Measurements from ENCODE around the gene TFEC.
"Not testable (repeated sequence)": the region's sequence is repeated elsewhere in the genome, so short reads cannot be mapped to it uniquely, and the experiment has no call there.

TFEC gene

GRCh38 chr7:116030651-116031276 lies at the start of gene TFEC:
TSS of gene TFEC (minus strand) at chr7:116030763. CDS start at chr7:115984441, 46,322 bp downstream.
- DNase-seq, result no peak

DNA sequence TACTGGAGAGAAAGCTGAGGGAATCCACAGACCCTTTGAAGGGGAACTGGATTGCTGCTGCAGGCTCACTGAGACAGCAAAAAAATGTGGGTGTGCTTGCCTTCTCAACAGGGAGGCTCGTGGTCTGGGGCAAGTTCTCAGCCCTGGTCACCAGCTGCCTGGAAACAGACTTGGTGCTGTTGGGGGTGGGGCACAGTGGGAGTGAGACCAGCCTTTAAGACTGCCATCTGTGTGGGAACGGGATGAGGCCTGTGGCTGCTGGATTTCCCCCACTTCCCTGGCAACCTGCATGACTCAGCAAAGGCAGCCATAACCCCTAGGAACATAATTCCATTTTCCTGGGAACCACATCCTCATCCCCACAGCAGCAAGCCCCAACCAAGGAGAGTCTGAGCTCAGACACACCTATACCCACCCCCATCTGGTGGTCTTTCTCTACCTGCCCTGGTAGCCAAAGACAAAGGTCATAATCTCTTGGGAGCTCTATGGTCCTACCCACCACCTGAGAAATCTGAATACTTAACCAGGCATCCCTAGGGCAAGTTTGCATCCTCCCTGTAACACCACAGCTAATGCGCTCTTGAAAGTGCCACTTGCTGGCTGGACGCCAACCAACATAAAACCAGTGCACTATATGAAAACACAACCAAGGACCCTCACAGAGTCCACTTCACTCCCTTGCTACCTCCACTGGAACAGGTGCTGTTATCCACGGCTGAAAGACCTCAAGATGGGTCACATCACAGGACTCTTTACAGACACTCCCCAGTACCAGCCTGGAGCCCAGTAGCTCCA lies 45.0 kb upstream of the TFEC start:
- DNase-seq, result no peak

- DNase-seq, result no peak
These were observed 41.1 kb upstream of the TFEC start for GRCh38 chr7:116071629-116072028.

DNA sequence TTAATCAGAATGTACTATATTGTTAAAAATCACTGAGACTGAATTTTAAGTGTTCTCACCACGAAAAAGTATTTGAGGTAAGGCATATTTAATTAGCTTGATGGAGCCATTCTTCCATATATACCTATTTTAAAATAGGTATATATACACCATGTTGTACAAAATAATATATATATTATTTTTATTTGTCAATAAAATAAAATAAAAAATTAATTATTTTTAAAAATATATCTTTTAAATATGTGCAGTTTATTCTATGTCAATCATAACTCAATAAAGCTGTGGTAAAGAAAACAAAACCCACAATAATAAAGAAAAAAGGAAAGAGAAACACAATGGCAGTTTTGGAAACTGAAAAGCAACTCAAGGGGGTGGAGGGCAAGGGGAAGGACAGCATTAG lies 33.6 kb upstream of the TFEC start:
- DNase-seq, result no peak

DNA sequence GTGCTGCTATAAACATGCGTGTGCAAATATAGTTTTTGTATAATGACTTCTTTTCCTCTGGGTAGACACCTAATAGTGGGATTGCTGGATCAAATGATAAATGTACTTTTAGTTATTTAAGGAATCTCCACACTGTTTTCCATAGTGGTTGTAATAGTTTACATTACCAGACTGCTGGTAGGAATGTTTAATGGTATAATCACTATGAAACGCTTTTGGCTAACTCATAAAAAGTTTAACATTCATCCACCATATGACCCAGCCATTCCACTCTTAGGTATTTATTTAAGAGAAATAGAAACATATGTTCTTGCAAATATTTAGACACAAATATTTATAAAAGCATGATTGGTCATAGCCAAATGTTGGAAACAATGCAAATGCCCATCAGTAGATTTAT lies 32.1 kb upstream of the TFEC start:
- no peak for DNase-seq

- no peak for DNase-seq
These were observed 21.4 kb upstream of the TFEC start for GRCh38 chr7:116052006-116052405.

- not testable (repeated sequence) for DNase-seq
These were observed 16.7 kb upstream of the TFEC start for GRCh38 chr7:116047261-116047660.

- DNase-seq, result no peak
These were observed 15.0 kb upstream of the TFEC start for GRCh38 chr7:116045532-116045931.

DNA sequence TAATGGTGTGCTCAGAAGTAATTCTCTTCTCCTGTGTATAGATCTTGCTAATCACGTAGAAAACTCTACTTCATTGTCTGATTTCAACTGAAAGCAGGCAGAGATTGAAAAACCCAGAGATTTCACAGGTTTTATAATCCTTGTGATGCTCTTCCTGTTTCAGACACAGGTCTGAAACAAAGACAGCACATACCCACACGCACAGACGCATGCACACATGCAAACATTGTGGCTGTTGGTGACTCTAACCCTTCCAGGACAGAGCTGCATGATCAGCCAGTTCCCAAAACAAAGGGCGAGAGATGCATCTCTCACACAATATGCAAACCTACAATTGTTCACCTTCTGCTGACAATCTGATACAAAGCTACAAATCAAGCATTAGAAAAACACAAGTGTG lies 11.1 kb upstream of the TFEC start:
- DNase-seq, result no peak

GRCh38 chr7:116037401-116037800 lies 6.8 kb upstream of the TFEC start:
- DNase-seq, result no peak

GRCh38 chr7:116034411-116034810 lies 3.8 kb upstream of the TFEC start:
- DNase-seq, result no peak

DNA sequence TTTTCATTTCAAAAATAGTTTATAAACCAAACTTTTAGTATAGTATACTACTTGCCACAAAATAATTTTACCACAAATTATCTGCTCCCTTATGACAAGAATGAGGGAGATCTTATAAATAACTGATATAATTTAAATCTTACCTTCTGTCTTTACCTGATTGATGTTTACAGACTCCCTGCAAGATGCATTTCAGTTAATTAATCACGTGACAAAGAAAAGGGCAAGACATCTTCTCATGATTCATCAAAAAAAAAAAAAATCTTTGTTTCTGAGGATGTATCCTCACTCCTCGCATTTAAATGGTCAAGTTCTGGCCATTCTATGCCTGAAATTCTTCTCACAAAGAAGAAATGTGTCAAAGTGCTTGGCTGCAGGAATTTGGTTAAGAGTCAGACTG lies 2.3 kb upstream of the TFEC start:
- DNase-seq, result no peak

DNA sequence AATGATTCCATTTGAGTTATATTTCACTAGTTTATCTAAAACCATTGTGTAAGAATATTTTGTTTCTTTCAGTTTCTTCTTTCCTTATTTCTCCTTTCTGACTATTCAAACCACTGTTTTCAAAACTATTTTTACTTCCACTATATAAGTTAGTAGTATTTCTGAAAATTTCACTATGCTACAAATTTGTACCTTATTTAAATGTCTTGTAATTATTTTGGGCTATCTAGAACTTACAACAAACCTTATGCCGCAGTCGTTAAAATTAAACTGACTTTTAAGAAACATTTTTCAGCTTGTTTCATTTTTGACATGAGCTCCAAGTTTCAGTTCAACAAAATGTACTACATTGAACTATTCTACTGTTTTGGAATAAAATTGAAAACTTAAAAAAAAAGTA lies 1.8 kb downstream of the TFEC start:
- no peak for DNase-seq

- DNase-seq, result no peak
These were observed 2.8 kb downstream of the TFEC start for GRCh38 chr7:116027786-116028185.

GRCh38 chr7:116024826-116025809 lies 5.4 kb downstream of the TFEC start:
- DNase-seq, result no peak

DNA sequence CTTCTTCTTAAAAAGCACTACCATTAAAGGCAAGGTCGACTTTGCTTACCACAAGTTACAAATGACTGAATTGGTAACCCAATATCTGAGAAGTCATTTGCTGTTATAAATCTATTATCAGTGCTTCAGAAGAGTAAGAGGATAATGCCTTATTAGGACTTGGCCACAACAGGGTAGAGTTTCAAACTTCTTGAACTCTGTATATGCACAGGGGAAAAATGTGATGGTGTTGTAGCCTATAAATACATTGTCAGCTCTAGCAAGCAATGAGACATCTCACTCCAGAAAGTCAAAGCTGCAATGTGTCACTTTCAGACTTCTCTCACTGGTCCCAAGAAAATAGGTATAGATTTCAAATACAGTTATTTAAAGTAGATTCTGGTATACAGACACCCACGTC lies 9.3 kb downstream of the TFEC start:
- DNase-seq, result no peak

- DNase-seq, result no peak
These were observed 11.8 kb downstream of the TFEC start for GRCh38 chr7:116018731-116019130.

DNA sequence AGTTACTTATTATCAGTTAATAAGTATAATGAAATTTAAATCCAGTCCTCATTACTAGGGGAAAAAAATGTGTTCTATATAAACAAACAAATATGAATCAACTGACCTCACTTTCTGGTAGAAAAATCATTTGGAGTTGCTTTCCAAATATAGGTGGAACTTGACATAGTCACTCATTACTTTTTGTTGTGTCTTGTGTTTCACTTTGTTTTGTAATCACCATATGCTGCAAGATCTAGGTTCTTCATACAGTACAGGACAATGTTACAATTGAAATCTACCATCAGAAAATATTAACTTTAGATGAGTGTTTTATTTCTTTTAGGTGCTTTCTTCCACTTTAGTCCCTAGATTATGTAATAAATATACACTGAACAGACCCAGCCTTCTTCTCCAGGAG lies 16.9 kb downstream of the TFEC start:
- no peak for DNase-seq

- no peak for DNase-seq
These were observed 19.0 kb downstream of the TFEC start for GRCh38 chr7:116011584-116011983.

DNA sequence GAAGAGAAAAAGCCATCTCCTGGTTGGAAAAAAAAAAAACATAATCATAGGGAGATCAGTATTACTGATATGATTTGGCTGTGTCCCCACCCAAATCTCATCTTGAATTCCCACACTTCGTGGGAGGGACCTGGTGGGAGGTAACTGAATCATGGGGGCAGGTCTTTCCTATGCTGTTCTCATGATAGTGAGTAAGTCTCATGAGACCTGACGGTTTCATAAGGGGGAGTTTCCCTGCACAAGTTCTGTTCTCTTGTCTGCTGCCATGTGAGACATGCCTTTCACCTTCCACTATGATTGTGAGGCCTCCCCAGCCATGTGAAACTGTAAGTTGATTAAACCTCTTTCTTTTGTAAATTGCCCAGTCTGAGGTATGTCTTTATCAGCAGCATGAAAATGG lies 25.8 kb downstream of the TFEC start:
- not testable (repeated sequence) for DNase-seq

GRCh38 chr7:115997221-115997620 lies 33.3 kb downstream of the TFEC start:
- DNase-seq, result no peak

GRCh38 chr7:115995701-115996100 lies 34.9 kb downstream of the TFEC start:
- no peak for DNase-seq

GRCh38 chr7:115988401-115988800 lies 42.2 kb downstream of the TFEC start:
- DNase-seq, result no peak

Data from retina (tissue), 1 donor.